H1 (cell line): ENCODE data around the gene SPTBN5. TPM values are rescaled to one million over a fixed set of nuclear protein-coding genes. Genes with fewer than 3 reads are reported as not detected.

Experiments used
- CTCF ChIA-PET: fragments of 300-600 bp; sonication (Branson Sonifier 250); formaldehyde crosslinking; loops from one replicate; lab custom pipeline; 2021; ENCODE audit not compliant: partially characterized antibody; lab: Charles Lee
- POLR2A ChIA-PET: fragments of 300-600 bp; sonication (Branson Sonifier 250); formaldehyde crosslinking; loops from one replicate; lab custom pipeline; 2021; ENCODE audit warnings: inconsistent platforms; ENCODE audit not compliant: partially characterized antibody; lab: Charles Lee
- DNase-seq, 2 experiments: peaks; one replicate each; pipeline versions ENCODE4 v3.0.0 to v3.0.0-alpha.2; 2010 to 2022; ENCODE audit warnings: low spot score in 2 of 2, low read depth in 1 of 2, mixed read lengths in 1 of 2
- FAIRE-seq: peaks from 2 replicates; lab custom pipeline; 2011; peaks lifted over from hg19 to GRCh38; lab: Jason Lieb, UNC
- H2AFZ ChIP-seq: 2 replicates; pipeline ENCODE4 v1.8.1; 2012; ENCODE audit warnings: low read length, inconsistent platforms
- H2AK5ac ChIP-seq: 2 replicates; pipeline ENCODE4 v1.6.1; 2013; ENCODE audit warnings: low read depth, low read length
- H2BK120ac ChIP-seq: replicated peaks from 2 replicates; pipeline ENCODE3; 2013; ENCODE audit warnings: low read depth, low read length, inconsistent platforms
- H2BK12ac ChIP-seq: 2 replicates; pipeline ENCODE4 v1.6.1; 2013; ENCODE audit warnings: low read depth, low read length
- H2BK15ac ChIP-seq: 2 replicates; pipeline ENCODE4 v1.6.1; 2013; ENCODE audit warnings: low read length
- H2BK20ac ChIP-seq: 2 replicates; pipeline ENCODE4 v1.6.1; 2013; ENCODE audit warnings: low read length
- H2BK5ac ChIP-seq: 2 replicates; pipeline ENCODE4 v1.6.1; 2013; ENCODE audit warnings: low read depth, low read length
- H3K14ac ChIP-seq: 2 replicates; pipeline ENCODE4 v1.6.1; 2013; ENCODE audit warnings: inconsistent platforms; ENCODE audit not compliant: insufficient read length
- H3K18ac ChIP-seq: 2 replicates; pipeline ENCODE4 v1.6.1; 2013; ENCODE audit warnings: low read length; ENCODE audit errors: extremely low read depth
- H3K23ac ChIP-seq: 2 replicates; pipeline ENCODE4 v1.6.1; 2013; ENCODE audit warnings: inconsistent platforms; ENCODE audit not compliant: insufficient read length
- H3K23me2 ChIP-seq: 2 replicates; pipeline ENCODE4 v1.6.1; 2013; ENCODE audit warnings: low read depth, low read length
- H3K27ac ChIP-seq: 2 replicates; pipeline ENCODE4 v1.6.1; 2011; ENCODE audit warnings: low read depth, low read length, inconsistent platforms
- H3K27me3 ChIP-seq, 4 experiments: replicated peaks in 1 of 4; 1 replicate in 1 of 4; 2 replicates in 3 of 4; pipeline versions ENCODE4 v1.6.1 to v1.8.1; 2011 to 2013; ENCODE audit warnings: low read length in 3 of 4, mild to moderate bottlenecking in 3 of 4, inconsistent platforms in 2 of 4, mixed read lengths in 2 of 4, moderate library complexity in 1 of 4; ENCODE audit not compliant: control insufficient read depth in 3 of 4, insufficient read depth in 3 of 4; ENCODE audit errors: extremely low read depth in 1 of 4
- H3K36me3 ChIP-seq, 4 experiments: 2 replicates each; pipeline versions ENCODE4 v1.6.1 to v1.8.1; 2011 to 2013; ENCODE audit warnings: mild to moderate bottlenecking in 4 of 4, low read length in 3 of 4, moderate library complexity in 2 of 4, control low read depth in 1 of 4, inconsistent platforms in 1 of 4; ENCODE audit not compliant: insufficient read depth in 4 of 4, control insufficient read depth in 2 of 4
- H3K4ac ChIP-seq: replicated peaks from 2 replicates; pipeline ENCODE3; 2013; ENCODE audit warnings: low read length, low read depth, mixed read lengths, inconsistent platforms; ENCODE audit not compliant: insufficient read length
- H3K4me1 ChIP-seq, 4 experiments: replicated peaks in 1 of 4; 1 replicate in 1 of 4; 2 replicates in 3 of 4; pipeline versions ENCODE4 v1.6.1 to v1.8.1; 2011 to 2013; ENCODE audit warnings: low read length in 3 of 4, inconsistent platforms in 2 of 4, mixed read lengths in 1 of 4; ENCODE audit not compliant: insufficient read depth in 4 of 4, control insufficient read depth in 3 of 4
- H3K4me2 ChIP-seq, 2 experiments: 2 replicates each; pipeline versions ENCODE4 v1.6.1 to v1.8.1; 2011 to 2013; ENCODE audit warnings: low read depth in 2 of 2, low read length in 2 of 2, control low read depth in 1 of 2, inconsistent platforms in 1 of 2, mild to moderate bottlenecking in 1 of 2; ENCODE audit not compliant: insufficient read depth in 1 of 2
- H3K4me3 ChIP-seq, 4 experiments: fragments of 200-600, 300-600 bp in 1 of 4; sonication (generic), shearing (Covaris generic), sonication (Bioruptor Twin) in 1 of 4; 2 replicates each; pipeline versions ENCODE4 v1.5.1 to v1.8.1; 2011 to 2016; ENCODE audit warnings: low read length in 4 of 4, low read depth in 3 of 4, control low read depth in 2 of 4, inconsistent platforms in 2 of 4, mild to moderate bottlenecking in 2 of 4, mixed read lengths in 1 of 4, moderate library complexity in 1 of 4; ENCODE audit not compliant: insufficient read depth in 2 of 4; ENCODE audit errors: extremely low read depth in 1 of 4
- H3K56ac ChIP-seq: replicated peaks from 2 replicates; pipeline ENCODE3; 2013; ENCODE audit warnings: low read depth, mild to moderate bottlenecking, mixed read lengths, low read length, inconsistent platforms; ENCODE audit not compliant: insufficient read length
- H3K79me1 ChIP-seq: 2 replicates; pipeline ENCODE4 v1.6.1; 2013; ENCODE audit warnings: low read depth, low read length, control low read depth
- H3K79me2 ChIP-seq, 2 experiments: 2 replicates each; pipeline versions ENCODE4 v1.6.1 to v1.8.1; 2012 to 2013; ENCODE audit warnings: low read length in 2 of 2, mild to moderate bottlenecking in 2 of 2, inconsistent platforms in 1 of 2; ENCODE audit not compliant: insufficient read depth in 2 of 2, control insufficient read depth in 1 of 2
- H3K9ac ChIP-seq, 4 experiments: replicated peaks in 1 of 4; 1 replicate in 1 of 4; 2 replicates in 3 of 4; pipeline versions ENCODE4 v1.6.1 to v1.8.1; 2011 to 2013; ENCODE audit warnings: low read depth in 3 of 4, low read length in 3 of 4, control low read depth in 2 of 4, mild to moderate bottlenecking in 2 of 4, moderate library complexity in 2 of 4, inconsistent platforms in 1 of 4; ENCODE audit errors: extremely low read depth in 1 of 4
- H3K9me3 ChIP-seq, 2 experiments: 2 replicates each; pipeline versions ENCODE4 v1.6.1 to v1.8.1; 2012 to 2013; ENCODE audit warnings: mild to moderate bottlenecking in 2 of 2, moderate library complexity in 2 of 2, control low read depth in 1 of 2, inconsistent platforms in 1 of 2, low read depth in 1 of 2, low read length in 1 of 2, mixed read lengths in 1 of 2; ENCODE audit not compliant: insufficient read depth in 2 of 2
- H4K20me1 ChIP-seq, 2 experiments: replicated peaks in 1 of 2; 2 replicates each; pipeline versions ENCODE3 to v1.8.1; 2011 to 2013; ENCODE audit warnings: inconsistent platforms in 2 of 2, low read length in 2 of 2, mild to moderate bottlenecking in 1 of 2; ENCODE audit not compliant: insufficient read depth in 2 of 2, control insufficient read depth in 1 of 2
- H4K5ac ChIP-seq: 2 replicates; pipeline ENCODE4 v1.6.1; 2013; ENCODE audit warnings: low read length, low read depth, mixed read lengths, inconsistent platforms; ENCODE audit not compliant: insufficient read length
- H4K8ac ChIP-seq: 2 replicates; pipeline ENCODE4 v1.8.0; 2013; ENCODE audit warnings: mild to moderate bottlenecking, moderate library complexity, low read length, inconsistent platforms; ENCODE audit not compliant: insufficient read depth; ENCODE audit errors: extremely low read depth
- H4K91ac ChIP-seq: replicated peaks from 2 replicates; pipeline ENCODE3; 2013; ENCODE audit warnings: low read length, mixed read lengths, inconsistent platforms; ENCODE audit not compliant: insufficient read length
- BCL11A ChIP-seq, 2 experiments: IDR thresholded peaks; one replicate each; pipeline ENCODE4 v1.6.1; 2011; ENCODE audit warnings: low read depth in 2 of 2, low read length in 2 of 2, mild to moderate bottlenecking in 2 of 2
- CREB1 ChIP-seq: IDR thresholded peaks from 2 replicates; pipeline ENCODE4 v1.6.1; 2012; ENCODE audit warnings: inconsistent platforms
- EP300 ChIP-seq, 2 experiments: IDR thresholded peaks; 1 replicate in 1 of 2; 2 replicates in 1 of 2; pipeline ENCODE4 v1.6.1; 2011 to 2012; ENCODE audit warnings: low read depth in 2 of 2, low read length in 2 of 2, mild to moderate bottlenecking in 2 of 2, borderline replicate concordance in 1 of 2, inconsistent platforms in 1 of 2, moderate library complexity in 1 of 2
- GTF2F1 ChIP-seq: IDR thresholded peaks from 2 replicates; pipeline ENCODE4 v1.6.1; 2012; ENCODE audit warnings: low read depth, low read length, improper control_type of control experiment, borderline replicate concordance
- JUN ChIP-seq: IDR thresholded peaks from 2 replicates; pipeline ENCODE4 v1.6.1; 2011; ENCODE audit warnings: low read depth, mild to moderate bottlenecking, improper control_type of control experiment, low read length
- MAX ChIP-seq: IDR thresholded peaks from 2 replicates; pipeline ENCODE4 v1.6.1; 2012; ENCODE audit warnings: inconsistent platforms
- SAP30 ChIP-seq: fragments of 300-600 bp; sonication (generic); IDR thresholded peaks from 2 replicates; pipeline ENCODE4 v1.7.1; 2012; ENCODE audit warnings: low read length, moderate library complexity, mild to moderate bottlenecking, inconsistent platforms; ENCODE audit not compliant: insufficient read depth, insufficient replicate concordance
- SP2 ChIP-seq: IDR thresholded peaks from 2 replicates; pipeline ENCODE4 v1.6.1; 2012; ENCODE audit warnings: mild to moderate bottlenecking, low read length, inconsistent platforms
- SP4 ChIP-seq: IDR thresholded peaks from 2 replicates; pipeline ENCODE4 v1.6.1; 2012; ENCODE audit warnings: low read length, inconsistent platforms
- TAF1 ChIP-seq: IDR thresholded peaks from 2 replicates; pipeline ENCODE4 v1.6.1; 2011; ENCODE audit warnings: mild to moderate bottlenecking, low read depth, low read length
- TAF7 ChIP-seq: optimal IDR thresholded peaks from 2 replicates; pipeline ENCODE3; 2011; ENCODE audit warnings: low read depth, mild to moderate bottlenecking, inconsistent platforms, low read length, moderate library complexity, borderline replicate concordance
- WGBS, 2 experiments: shearing (Covaris generic) in 1 of 2; methylation state at CpG; one replicate each; pipeline versions ENCODE4 v1.1.6 to v1.1.7; 2013 to 2015; ENCODE audit warnings: low lambda C conversion rate in 2 of 2, mixed read lengths in 2 of 2, inconsistent platforms in 1 of 2, low coverage in 1 of 2, missing lambda C conversion rate in 1 of 2; ENCODE audit not compliant: insufficient replicate concordance in 2 of 2, insufficient coverage in 1 of 2, insufficient read length in 1 of 2; ENCODE audit errors: extremely low coverage in 1 of 2, missing lambda C conversion rate in 1 of 2; 5-methylcytosine and 5-hydroxymethylcytosine counted together
- polyA plus RNA-seq, 7 experiments: library from polyadenylated mRNA; depleted of rRNA in 3 of 7; stranded (reverse) in 5 of 7; unstranded in 2 of 7; fragments of >200 nt in 5 of 7; fragments of 200-250 nt in 2 of 7; gene quantifications; 1 replicate in 5 of 7; 2 replicates in 1 of 7; 4 replicates in 1 of 7; pipeline versions ENCODE4 v1.2.1 to v1.2.3, GENCODE V29; 2011 to 2013; ENCODE audit warnings: missing spikeins in 2 of 7, mixed read lengths in 2 of 7
- total RNA-seq: library from RNA; stranded (reverse); fragmentation: NEBNext Ultra II Directional; extraction: Animal tissue kit (Norgen Biotek cat#: 25700); gene quantifications from 2 replicates; pipeline ENCODE4 v1.2.1, GENCODE V29; 2021

Gene SPTBN5
- total and polyA plus RNA-seq, 2 of the 8 experiments (the other 6 are each of a cell fraction or from before 2014, with no cell fraction given) = 0.32 to 0.84 TPM

- Histone ChIP-seq H2BK15ac (no peak overlapping the region; the same call in 1 of the 2 replicates), H3K23me2 (peaks cover 2% of the 10 kb centered on the region; the same call in 1 of the 2 replicates), H2AFZ (no peak overlapping the region), H2BK5ac (no peak overlapping the region), H4K8ac (no peak overlapping the region), H3K27me3 (no peaks in the 10 kb centered on the region; a peak in 1 of 7 replicates), H3K9me3 (no peaks in the 10 kb centered on the region), H3K56ac (no peak overlapping the region), H3K36me3 (peaks cover 5 to 22% (median 16%) of the 10 kb centered on the region in 4 experiments; a peak in 6 of 8 replicates), H3K18ac (no peak overlapping the region), H3K79me1 (no peaks in the 10 kb centered on the region), H3K4me1 (peaks cover 0 to 4% (median 2%) of the 10 kb centered on the region in 4 experiments; a peak in 1 of 7 replicates), H4K20me1 (peaks cover 0 to 23% of the 10 kb centered on the region in 2 experiments), H2AK5ac (no peak overlapping the region), H3K4ac (no peak overlapping the region), H3K79me2 (no peaks in the 10 kb centered on the region; a peak in 1 of 4 replicates), H3K14ac (no peak overlapping the region), H2BK12ac (no peak overlapping the region), H3K23ac (no peak overlapping the region), H3K4me3 (no peak overlapping the region), H4K91ac (no peak overlapping the region), H4K5ac (no peak overlapping the region), H2BK120ac (no peak overlapping the region), H3K9ac (no peak overlapping the region), H3K4me2 (no peak overlapping the region), H2BK20ac (no peak overlapping the region), H3K27ac (no peak overlapping the region)
- ChIA-PET POLR2A (interaction anchor here (1.5 kb wide), 1 partner anchor 9 kb away, joined by 4 read pairs; no protein-coding TSS in a partner anchor), CTCF (interaction anchor here (0.6 to 11.0 kb wide), 26 partner anchors 9 to 438 kb away, joined by 3 to 105 read pairs (median 7); partner anchors contain the start of gene MAPKBP1)
- FAIRE-seq (no peak), DNase-seq (no peak)
- WGBS, 2 experiments = 89% methylated on average over 9 of the region's 13 CpGs; no CpG with 5 or more reads in 1 of the 2 experiments
- no peak for TF ChIP-seq EP300 (IDR thresholded peaks at IDR 0.05; ENCODE audit: borderline replicate concordance in 1 of 2, low read depth in 2 of 2, low read length in 2 of 2)
- no peak for TF ChIP-seq SP4
- no peak for TF ChIP-seq SAP30
- TF ChIP-seq MAX = no peak
- no peak for TF ChIP-seq JUN
- no peak for TF ChIP-seq BCL11A (IDR thresholded peaks at IDR 0.05; ENCODE audit: low read depth in 2 of 2, low read length in 2 of 2)
- TF ChIP-seq TAF1 = no peak
- no peak for TF ChIP-seq SP2
- no peak for TF ChIP-seq CREB1
- no peak for TF ChIP-seq GTF2F1
- TF ChIP-seq TAF7 = no peak
Observed at GRCh38 chr15:41903782-41904181, 9.9 kb upstream of the SPTBN5 start.
